Transverse colon (tissue), 4 donors: Measurements from ENCODE around the gene ZSWIM1.

Source experiments
- CTCF ChIP-seq, 5 experiments: fragments of 200-600 bp in 3 of 5; fragments of 450-650 bp in 2 of 5; sonication (generic) in 3 of 5; IDR thresholded peaks; 1 replicate in 2 of 5; 2 replicates in 3 of 5; pipeline ENCODE4 v1.5.1; 2016 to 2017; ENCODE audit warnings: antibody characterized with exemption in 5 of 5, inconsistent platforms in 3 of 5, mild to moderate bottlenecking in 2 of 5, moderate library complexity in 1 of 5
- POLR2A ChIP-seq: fragments of 450-650 bp; IDR thresholded peaks from one replicate; pipeline ENCODE4 v1.6.1; 2016; ENCODE audit warnings: antibody characterized with exemption, mild to moderate bottlenecking, moderate library complexity
- POLR2AphosphoS5 ChIP-seq, 3 donors: sonication (generic); formaldehyde crosslinking; IDR thresholded peaks; one replicate each; pipeline ENCODE4 v1.6.1; 2016; ENCODE audit warnings: antibody characterized with exemption in 3 of 3

DNA sequence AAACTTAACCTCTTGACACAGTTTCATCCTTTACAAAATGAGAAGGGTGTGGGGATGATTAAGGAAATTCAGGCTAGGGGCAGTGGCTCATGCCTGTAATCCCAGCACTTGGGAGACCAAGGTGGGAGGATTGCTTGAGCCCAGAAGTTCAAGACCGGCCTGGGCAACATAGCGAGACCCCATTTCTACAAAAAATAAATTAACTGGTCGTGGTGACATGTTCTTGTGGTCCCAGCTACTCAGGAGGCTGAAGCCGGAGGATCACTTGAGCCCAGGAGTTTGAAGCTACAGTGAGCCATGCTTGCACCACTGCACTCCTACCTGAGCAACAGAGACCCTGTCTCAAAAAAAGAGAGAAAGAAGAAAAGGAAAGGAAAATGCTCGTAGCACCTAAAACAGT is 14.6 kb upstream of the ZSWIM1 start:
- TF ChIP-seq POLR2A, result no peak
- no peak for TF ChIP-seq CTCF (IDR thresholded peaks at IDR 0.05)
- TF ChIP-seq POLR2AphosphoS5 (IDR thresholded peaks at IDR 0.05), result no peak
